HG03442 (cell line): ENCODE measurements around the gene OR51B5.
"Not testable (repeated sequence)": the region's sequence is repeated elsewhere in the genome, so short reads cannot be mapped to it uniquely, and the experiment has no call there.

ENCODE experiments used
- ATAC-seq: cut with Tn5 transposase; IDR thresholded peaks from one replicate; pipeline ENCODE4 v1.9.1; 2021; ENCODE audit warnings: mild to moderate bottlenecking, moderate library complexity; ENCODE audit not compliant: unreplicated experiment

OR51B5 gene

GRCh38 chr11:5336331-5336730 lies 7.0 kb downstream of the OR51B5 start:
- ATAC-seq, result no peak

- no peak for ATAC-seq
Observed at GRCh38 chr11:5335170-5335569, 8.2 kb downstream of the OR51B5 start.

- ATAC-seq, result no peak
Observed at GRCh38 chr11:5324197-5324596, 19.1 kb downstream of the OR51B5 start, which contains the start of gene OR51B2. TSS of gene OR51B2 (minus strand) at chr11:5324297. CDS start at chr11:5324297, 0 bp downstream.

DNA sequence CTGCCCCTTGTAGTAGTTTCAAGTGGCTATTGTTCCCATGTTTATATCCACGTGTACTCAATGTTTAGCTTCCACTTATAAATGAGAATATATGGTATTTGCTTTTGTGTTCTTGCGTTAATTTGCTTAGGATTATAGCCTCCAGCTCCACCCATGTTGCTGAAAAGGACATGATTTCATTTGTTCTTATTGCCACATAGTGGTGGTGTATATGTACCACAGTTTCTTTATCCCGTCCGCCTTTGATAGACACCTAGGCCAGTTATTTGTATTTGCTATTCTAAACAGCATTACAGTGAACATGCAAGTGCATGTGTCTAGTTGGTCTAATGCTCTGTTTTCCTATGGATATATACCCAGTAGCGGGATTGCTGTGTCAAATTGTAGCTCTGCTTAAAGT lies 26.0 kb downstream of the OR51B5 start:
- ATAC-seq, result no peak

GRCh38 chr11:5313326-5314023 lies 29.8 kb downstream of the OR51B5 start:
- not testable (repeated sequence) for ATAC-seq

DNA sequence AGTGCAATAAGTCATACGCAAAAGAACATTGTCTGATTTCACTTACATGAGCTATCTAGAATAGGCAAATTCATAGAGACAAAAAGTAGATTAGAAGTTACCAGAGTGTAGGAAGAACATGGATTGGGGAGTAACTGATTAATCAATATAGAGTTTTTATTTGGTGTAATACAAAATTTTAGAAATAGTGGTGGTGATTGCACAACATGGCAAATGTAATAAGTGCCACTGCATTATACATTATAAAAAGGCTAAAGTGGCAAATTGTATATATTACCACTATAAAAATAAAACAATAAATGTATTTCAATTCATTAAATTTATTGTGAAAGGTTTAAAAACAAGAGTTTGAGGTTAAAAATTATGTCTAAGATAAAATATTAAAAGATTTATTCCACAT lies 32.9 kb downstream of the OR51B5 start:
- ATAC-seq, result no peak

DNA sequence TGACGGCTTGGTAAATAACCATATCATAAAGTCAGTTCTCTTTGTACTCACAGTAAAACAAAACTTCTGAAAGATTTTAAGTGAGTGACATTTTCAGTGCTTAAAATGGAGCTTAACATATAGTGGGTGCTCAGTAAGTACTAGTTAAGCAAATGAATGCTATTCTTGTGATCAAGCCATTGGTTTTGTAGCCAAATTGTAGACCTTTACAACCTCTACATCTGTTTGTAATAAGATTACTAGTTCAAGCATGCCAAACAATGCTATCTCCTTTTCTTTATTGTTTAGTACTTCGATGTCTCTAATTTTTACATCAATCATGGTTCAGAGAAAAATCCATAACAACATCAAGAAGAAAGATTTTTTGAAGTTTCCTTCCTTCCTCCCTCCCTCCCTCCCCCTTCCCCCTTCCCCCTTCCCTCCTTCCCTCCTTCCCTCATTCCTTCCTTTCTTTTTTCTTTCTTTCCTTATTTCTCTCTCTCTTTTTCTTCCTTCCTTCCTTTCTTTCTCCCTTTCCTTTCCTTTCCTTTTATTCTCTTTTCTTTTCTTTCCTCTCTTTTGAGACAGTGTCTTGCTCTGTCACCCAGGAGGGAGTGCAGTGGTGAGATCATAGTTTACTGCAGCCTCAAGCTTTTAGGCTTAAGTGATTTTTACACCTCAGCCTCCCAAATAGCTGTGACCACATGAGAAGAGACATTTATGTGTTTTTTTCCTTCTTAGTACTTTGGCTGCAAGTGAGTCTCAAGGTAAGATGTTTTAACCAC lies 35.9 kb downstream of the OR51B5 start:
- no peak for ATAC-seq

DNA sequence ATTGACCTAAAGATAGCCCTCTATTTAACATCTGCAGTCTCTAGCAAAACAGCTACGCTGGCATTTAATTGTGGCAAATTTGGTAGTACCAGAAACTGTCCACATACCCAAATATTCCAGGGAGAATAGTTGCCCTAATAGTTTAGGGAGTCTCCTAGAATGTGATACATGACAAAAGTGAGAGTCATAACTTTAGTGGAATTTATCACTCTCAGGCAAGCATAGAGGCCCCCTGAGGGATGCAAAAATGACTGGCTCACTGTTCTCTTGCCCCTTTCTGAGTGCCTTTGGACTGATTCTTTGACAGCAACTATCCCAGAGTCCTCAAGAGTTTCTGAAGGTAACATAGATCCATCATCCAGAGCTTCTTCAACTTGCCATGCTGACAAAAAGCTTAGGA lies 39.3 kb downstream of the OR51B5 start:
- no peak for ATAC-seq

DNA sequence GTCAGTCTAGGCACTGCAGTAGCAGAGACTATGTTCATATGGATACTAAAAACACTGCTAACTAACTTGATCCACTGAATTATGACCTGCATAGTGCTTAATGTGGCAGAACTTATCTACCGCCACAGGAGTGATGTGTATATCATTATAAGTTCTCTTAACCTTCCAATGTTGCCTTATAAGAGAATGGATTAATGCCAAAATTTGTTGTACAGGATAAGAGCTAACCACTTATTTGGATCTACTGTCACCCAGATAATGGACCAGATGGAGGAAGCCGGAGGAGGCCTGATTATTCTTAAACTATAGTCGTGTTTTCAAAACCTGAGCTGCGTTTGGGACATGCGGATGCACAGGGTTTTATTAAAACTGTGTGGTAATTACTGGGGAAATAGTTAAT lies 39.7 kb downstream of the OR51B5 start:
- ATAC-seq, result no peak

GRCh38 chr11:5301846-5302245 lies 41.5 kb downstream of the OR51B5 start, which contains the start of gene OR51B4:
TSS of gene OR51B4 (minus strand) at chr11:5301946. CDS start at chr11:5301946, 0 bp downstream.
- ATAC-seq, result no peak

GRCh38 chr11:5300251-5300650 lies 43.1 kb downstream of the OR51B5 start:
- ATAC-seq, result no peak

DNA sequence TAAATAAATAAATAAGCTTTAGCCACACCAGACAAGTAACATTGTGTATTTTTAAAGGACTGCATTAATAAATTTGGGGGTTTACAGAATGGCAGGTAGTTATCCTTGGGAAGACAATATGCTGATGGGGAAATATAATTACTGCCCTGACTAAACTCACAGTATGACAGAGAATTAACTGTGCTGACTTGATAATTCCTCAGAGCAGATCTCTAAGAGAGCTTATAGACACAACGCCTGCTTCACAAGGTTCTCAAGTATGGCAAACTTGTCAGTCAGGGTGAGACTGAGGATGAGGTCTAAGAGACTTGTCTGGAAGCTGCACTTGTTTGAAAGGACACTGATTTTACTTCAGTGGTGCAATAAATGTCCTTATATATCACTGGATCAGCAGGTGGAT lies 44.9 kb downstream of the OR51B5 start:
- ATAC-seq, result no peak

DNA sequence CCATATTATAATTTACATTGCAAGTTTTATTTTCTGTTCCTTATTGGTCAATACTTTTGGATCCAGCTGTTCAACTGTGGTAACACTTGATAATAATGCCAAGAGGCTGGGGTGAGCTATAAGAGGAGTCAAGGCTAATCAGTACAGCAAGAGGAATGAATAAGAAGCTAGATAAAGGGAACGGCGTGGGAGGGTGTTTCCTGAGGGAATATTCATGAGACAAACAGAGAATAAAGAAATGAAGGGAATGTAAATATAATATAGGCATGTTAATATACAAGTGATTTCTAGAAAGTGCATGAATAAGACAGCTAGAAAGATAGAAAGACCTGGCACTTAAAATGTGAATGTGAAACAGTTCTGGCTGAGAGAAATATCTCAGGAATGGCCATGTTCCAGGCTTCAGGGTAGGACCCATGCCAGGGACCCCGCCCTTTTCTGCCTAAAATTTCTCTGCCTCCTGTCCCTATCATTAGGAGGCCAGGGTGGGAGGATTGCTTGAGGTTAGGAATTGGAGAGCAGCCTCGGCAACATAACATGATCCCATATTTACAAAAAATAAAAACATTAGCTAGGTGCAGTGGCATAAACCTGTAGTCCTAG lies 45.5 kb downstream of the OR51B5 start:
- ATAC-seq, result no peak

DNA sequence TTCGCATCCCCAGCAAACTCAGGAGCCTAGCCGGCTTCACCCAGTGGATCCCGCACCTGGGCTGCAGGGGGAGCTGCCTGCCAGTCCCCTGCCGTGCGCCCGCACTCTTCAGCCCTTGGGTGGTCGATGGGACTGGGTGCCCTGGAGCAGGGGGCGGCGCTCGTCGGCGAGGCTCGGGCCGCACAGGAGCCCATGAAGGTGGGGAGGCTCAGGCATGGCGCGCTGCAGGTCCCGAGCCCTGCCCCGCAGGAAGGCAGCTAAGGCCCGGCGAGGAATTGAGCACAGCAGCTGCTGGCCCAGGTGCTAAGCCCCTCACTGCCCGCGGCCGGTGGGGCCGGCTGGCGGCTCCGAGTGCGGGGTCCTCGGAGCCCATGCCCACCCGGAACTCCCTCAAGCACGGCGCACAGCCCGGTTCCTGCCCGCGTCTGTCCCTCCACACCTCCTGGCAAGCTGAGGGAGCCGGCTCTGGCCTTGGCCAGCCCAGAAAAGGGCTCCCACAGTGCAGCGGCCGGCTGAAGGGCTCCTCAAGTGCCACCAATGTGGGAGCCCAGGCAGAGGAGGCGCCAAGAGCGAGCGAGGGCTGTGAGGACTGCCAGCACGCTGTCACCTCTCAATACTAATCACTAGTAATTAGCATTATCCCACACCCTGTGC lies 48.9 kb downstream of the OR51B5 start:
- ATAC-seq, result not testable (repeated sequence)

- no peak for ATAC-seq
Observed at GRCh38 chr11:5293028-5293427, 50.3 kb downstream of the OR51B5 start.
